Breast epithelium (tissue), 4 donors: Measurements from ENCODE around the gene RAP2A. TPM values are rescaled to one million over a fixed set of nuclear protein-coding genes. Genes with fewer than 3 reads are reported as not detected.

ENCODE experiments used
- DNase-seq, 2 donors: peaks; one replicate each; pipeline ENCODE4 v3.0.0-alpha.2; 2019; ENCODE audit warnings: low spot score in 2 of 2
- H3K27ac ChIP-seq, 2 donors: fragments of 200-600 bp; sonication (generic) in 1 of 2; one replicate each; pipeline ENCODE4 v1.5.1; 2016 to 2019; ENCODE audit warnings: mild to moderate bottlenecking in 1 of 2
- H3K27me3 ChIP-seq, 2 donors: fragments of 200-600 bp; sonication (generic) in 1 of 2; one replicate each; pipeline versions ENCODE4 v1.5.1 to v1.6.0; 2017 to 2019; ENCODE audit warnings: control low read depth in 1 of 2, mild to moderate bottlenecking in 1 of 2
- H3K36me3 ChIP-seq: fragments of 200-600 bp; one replicate; pipeline ENCODE4 v1.5.1; 2019
- H3K4me1 ChIP-seq, 2 donors: fragments of 200-600 bp; sonication (generic); one replicate each; pipeline ENCODE4 v1.5.1; 2016 to 2019; ENCODE audit warnings: control low read depth in 1 of 2
- H3K4me3 ChIP-seq, 3 donors: fragments of 200-600 bp; sonication (generic); 1 replicate in 2 of 3; 2 replicates in 1 of 3; pipeline ENCODE4 v1.5.1; 2016 to 2019; ENCODE audit warnings: mild to moderate bottlenecking in 3 of 3, moderate library complexity in 2 of 3
- H3K9me3 ChIP-seq, 2 donors: fragments of 200-600 bp; sonication (generic) in 1 of 2; one replicate each; pipeline ENCODE4 v1.5.1; 2016 to 2019; ENCODE audit warnings: control low read depth in 1 of 2
- POLR2A ChIP-seq: fragments of 450-650 bp; IDR thresholded peaks from one replicate; pipeline ENCODE4 v1.6.1; 2016; ENCODE audit warnings: antibody characterized with exemption, mild to moderate bottlenecking, moderate library complexity
- POLR2AphosphoS5 ChIP-seq, 3 donors: sonication (generic); formaldehyde crosslinking; IDR thresholded peaks; one replicate each; pipeline ENCODE4 v1.6.1; 2017; ENCODE audit warnings: antibody characterized with exemption in 3 of 3
- intact Hi-C: fragments of 100-400 bp; cut with DNase I; formaldehyde crosslinking; loops from one replicate; pipeline ENCODE4 v1.15.1; 2023; ENCODE audit warnings: low total_unique reads
- total RNA-seq, 3 donors: library from RNA; depleted of rRNA; stranded (reverse); fragments of >200 nt; gene quantifications; one replicate each; pipeline ENCODE4 v1.1.0, GENCODE V29; 2016
- TF ChIP-seq, protein P1 (sequence below), 3 donors: fragments of 450-650 bp; IDR thresholded peaks; one replicate each; pipeline ENCODE4 v1.5.1; 2016 to 2017; ENCODE audit warnings: antibody characterized with exemption in 3 of 3, mild to moderate bottlenecking in 3 of 3, moderate library complexity in 3 of 3

The RAP2A gene
- total RNA-seq, 3 donors from 2014 or later, result 19.0 to 32.8 (median 20.0) TPM

DNA sequence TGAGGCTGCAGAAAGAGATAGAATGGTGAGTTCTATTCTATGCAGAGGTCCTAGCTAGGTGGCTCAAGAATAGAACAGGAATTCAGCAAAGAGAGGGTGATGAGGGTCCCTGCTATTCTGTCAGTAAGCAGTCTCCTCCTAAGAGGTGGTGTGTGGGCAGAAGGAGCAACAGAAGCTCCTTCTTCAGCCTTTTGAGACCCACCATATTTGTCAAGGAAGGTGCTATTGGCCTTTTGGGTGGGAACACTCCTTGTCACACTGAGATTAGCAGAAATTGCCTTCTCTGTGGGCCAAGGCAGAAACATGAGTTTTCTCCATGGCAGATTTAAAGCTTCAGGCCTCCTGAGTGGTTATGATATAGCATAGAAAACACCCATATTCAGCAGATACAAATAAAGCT lies 39.4 kb upstream of the RAP2A start:
- TF ChIP-seq POLR2AphosphoS5 (IDR thresholded peaks at IDR 0.05) (no peak), POLR2A (no peak)
- TF ChIP-seq, protein P1, sequence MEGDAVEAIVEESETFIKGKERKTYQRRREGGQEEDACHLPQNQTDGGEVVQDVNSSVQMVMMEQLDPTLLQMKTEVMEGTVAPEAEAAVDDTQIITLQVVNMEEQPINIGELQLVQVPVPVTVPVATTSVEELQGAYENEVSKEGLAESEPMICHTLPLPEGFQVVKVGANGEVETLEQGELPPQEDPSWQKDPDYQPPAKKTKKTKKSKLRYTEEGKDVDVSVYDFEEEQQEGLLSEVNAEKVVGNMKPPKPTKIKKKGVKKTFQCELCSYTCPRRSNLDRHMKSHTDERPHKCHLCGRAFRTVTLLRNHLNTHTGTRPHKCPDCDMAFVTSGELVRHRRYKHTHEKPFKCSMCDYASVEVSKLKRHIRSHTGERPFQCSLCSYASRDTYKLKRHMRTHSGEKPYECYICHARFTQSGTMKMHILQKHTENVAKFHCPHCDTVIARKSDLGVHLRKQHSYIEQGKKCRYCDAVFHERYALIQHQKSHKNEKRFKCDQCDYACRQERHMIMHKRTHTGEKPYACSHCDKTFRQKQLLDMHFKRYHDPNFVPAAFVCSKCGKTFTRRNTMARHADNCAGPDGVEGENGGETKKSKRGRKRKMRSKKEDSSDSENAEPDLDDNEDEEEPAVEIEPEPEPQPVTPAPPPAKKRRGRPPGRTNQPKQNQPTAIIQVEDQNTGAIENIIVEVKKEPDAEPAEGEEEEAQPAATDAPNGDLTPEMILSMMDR (IDR thresholded peaks at IDR 0.05), result no peak
- Histone ChIP-seq H3K27me3 (no peaks in the 10 kb centered on the region), H3K4me3 (no peak overlapping the region), H3K4me1 (no peaks in the 10 kb centered on the region), H3K9me3 (no peaks in the 10 kb centered on the region), H3K27ac (no peak overlapping the region), H3K36me3 (peaks cover 4% of the 10 kb centered on the region)
- DNase-seq, result no peak
- intact Hi-C loops, result no loop called here

DNA sequence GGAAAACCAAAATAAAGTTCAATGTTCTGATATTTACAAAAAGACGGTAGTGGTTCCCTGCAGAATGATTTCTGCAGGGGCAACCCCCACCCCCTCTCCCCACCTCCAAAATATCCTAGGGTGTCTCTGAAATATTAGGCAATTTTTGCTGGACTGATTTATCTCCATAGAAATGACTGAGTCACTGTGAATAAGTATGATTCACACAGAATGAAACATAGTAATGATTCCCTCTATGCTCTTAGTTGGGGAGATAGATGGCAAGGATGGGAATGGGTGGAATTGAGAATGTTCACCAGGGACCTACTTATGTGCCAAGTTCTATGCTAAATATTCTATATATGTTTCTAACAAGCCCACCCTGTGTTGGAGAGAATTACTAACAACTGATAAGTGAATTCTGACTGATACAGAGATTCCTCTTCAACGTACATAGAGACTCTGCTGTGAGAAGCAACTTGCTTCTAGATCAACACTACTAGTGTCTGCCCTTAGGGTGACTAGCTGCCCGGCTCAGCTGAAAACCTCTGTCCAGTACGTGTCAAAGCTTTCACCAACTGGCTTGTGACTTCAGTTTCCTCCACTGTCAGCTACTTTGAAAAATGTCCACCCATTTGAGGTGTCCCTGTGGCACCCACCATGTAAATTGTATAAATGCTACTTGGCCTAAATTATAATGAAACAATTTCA lies 38.4 kb upstream of the RAP2A start:
- Histone ChIP-seq H3K9me3 (no peaks in the 10 kb centered on the region), H3K36me3 (peaks cover 4% of the 10 kb centered on the region), H3K4me3 (no peak overlapping the region), H3K27ac (no peak overlapping the region), H3K27me3 (no peaks in the 10 kb centered on the region), H3K4me1 (no peaks in the 10 kb centered on the region)
- no peak for DNase-seq
- TF ChIP-seq, protein P1 (IDR thresholded peaks at IDR 0.05), result no peak
- no peak for TF ChIP-seq POLR2AphosphoS5 (IDR thresholded peaks at IDR 0.05)
- no peak for TF ChIP-seq POLR2A
- intact Hi-C loops, result no loop called here

DNA sequence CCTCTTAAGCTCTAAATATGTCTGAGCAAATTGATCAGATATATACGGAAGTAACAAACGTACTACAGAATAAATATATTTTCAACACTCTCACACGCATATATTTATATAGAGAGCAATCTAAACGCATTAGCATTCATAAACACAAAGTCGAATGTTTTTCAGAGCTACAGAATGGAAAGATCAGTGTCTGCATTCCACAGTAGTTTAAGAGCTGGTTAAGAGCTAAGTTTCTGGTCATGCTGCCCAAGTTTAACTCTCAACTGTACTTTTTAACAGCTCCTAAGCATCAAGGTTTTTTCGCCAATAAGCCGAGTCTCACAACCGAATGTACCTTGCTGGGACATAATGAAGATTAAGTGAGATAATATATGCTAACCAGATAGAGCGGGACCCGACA lies 36.7 kb upstream of the RAP2A start:
- intact Hi-C loops, result no loop called here
- H3K9me3 ChIP-seq, result peaks cover 0 to 7% of the 10 kb centered on the region in 2 donors
- no peak overlapping the region for H3K4me3 ChIP-seq
- H3K27me3 ChIP-seq, result no peaks in the 10 kb centered on the region
- no peaks in the 10 kb centered on the region for H3K36me3 ChIP-seq
- DNase-seq, result no peak
- H3K4me1 ChIP-seq, result no peaks in the 10 kb centered on the region
- TF ChIP-seq POLR2A (no peak), POLR2AphosphoS5 (IDR thresholded peaks at IDR 0.05) (no peak)
- TF ChIP-seq, protein P1 (IDR thresholded peaks at IDR 0.05), result no peak
- H3K27ac ChIP-seq, result no peak overlapping the region

DNA sequence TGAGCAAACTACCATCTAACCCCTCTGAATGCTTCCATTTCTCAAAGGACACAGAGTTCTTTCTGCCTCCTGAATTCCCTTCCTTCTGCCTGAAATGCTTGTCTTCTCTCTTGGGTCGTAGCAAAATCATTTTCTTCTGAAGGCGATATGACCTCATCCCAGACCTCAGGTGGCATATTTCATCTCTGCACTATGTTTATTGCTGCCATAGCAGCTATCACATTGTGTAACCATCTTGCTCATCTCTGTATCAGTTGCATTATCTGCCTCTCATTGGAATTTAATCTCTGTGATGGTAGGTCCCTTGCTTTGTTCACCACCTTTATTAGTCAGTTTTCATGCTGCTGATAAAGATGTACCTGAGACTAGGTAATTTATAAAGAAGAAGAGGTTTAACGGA lies 32.5 kb upstream of the RAP2A start:
- H3K4me3 ChIP-seq, result no peak overlapping the region

More for the DNA sequence above, 32.5 kb upstream of the RAP2A start:
- no peaks in the 10 kb centered on the region for H3K27me3 ChIP-seq
- no peaks in the 10 kb centered on the region for H3K36me3 ChIP-seq
- no peak for TF ChIP-seq POLR2A
- no peak for TF ChIP-seq POLR2AphosphoS5 (IDR thresholded peaks at IDR 0.05)
- TF ChIP-seq, protein P1 (IDR thresholded peaks at IDR 0.05), result no peak
- intact Hi-C loops, result no loop called here
- H3K9me3 ChIP-seq, result peaks cover 0 to 7% of the 10 kb centered on the region in 2 donors
- no peak overlapping the region for H3K27ac ChIP-seq
- no peak for DNase-seq
- no peaks in the 10 kb centered on the region for H3K4me1 ChIP-seq
